ENCODE data around the gene CARD18.

Gene CARD18

GRCh38 chr11:105139669-105140068 lies at the start of gene CARD18:
TSS of gene CARD18 (minus strand) at chr11:105139769. CDS start at chr11:105139726, 43 bp downstream.
- H3K4me3 ChIP-seq (ENCODE audit: control insufficient read depth, low read depth, low read length): no peak within 1 kb of the TSS
- DNase-seq (ENCODE audit: low read depth): no peak
- TF ChIP-seq CTCF (IDR thresholded peaks at IDR 0.05; ENCODE audit: control insufficient read depth, insufficient read depth, low read depth, low read length, missing control alignments): no peak

- no peak overlapping the region for H3K4me3 ChIP-seq (ENCODE audit: control insufficient read depth, low read depth, low read length)
- DNase-seq (ENCODE audit: low read depth): no peak
- TF ChIP-seq CTCF (IDR thresholded peaks at IDR 0.05; ENCODE audit: control insufficient read depth, insufficient read depth, low read depth, low read length, missing control alignments): no peak
Observed at GRCh38 chr11:105183987-105184386, 44.4 kb upstream of the CARD18 start.

- TF ChIP-seq CTCF (IDR thresholded peaks at IDR 0.05; ENCODE audit: control insufficient read depth, insufficient read depth, low read depth, low read length, missing control alignments): no peak
- H3K4me3 ChIP-seq (ENCODE audit: control insufficient read depth, low read depth, low read length): no peak overlapping the region
- DNase-seq (ENCODE audit: low read depth): no peak
Observed at GRCh38 chr11:105183426-105183825, 43.9 kb upstream of the CARD18 start.

GRCh38 chr11:105181521-105181920 lies 42.0 kb upstream of the CARD18 start:
- DNase-seq (ENCODE audit: low read depth): no peak
- TF ChIP-seq CTCF (IDR thresholded peaks at IDR 0.05; ENCODE audit: control insufficient read depth, insufficient read depth, low read depth, low read length, missing control alignments): no peak
- no peak overlapping the region for H3K4me3 ChIP-seq (ENCODE audit: control insufficient read depth, low read depth, low read length)

GRCh38 chr11:105181100-105181499 lies 41.5 kb upstream of the CARD18 start:
- no peak overlapping the region for H3K4me3 ChIP-seq (ENCODE audit: control insufficient read depth, low read depth, low read length)
- no peak for TF ChIP-seq CTCF (IDR thresholded peaks at IDR 0.05; ENCODE audit: control insufficient read depth, insufficient read depth, low read depth, low read length, missing control alignments)
- DNase-seq (ENCODE audit: low read depth): no peak

GRCh38 chr11:105179542-105180278 lies 40.1 kb upstream of the CARD18 start:
- no peak overlapping the region for H3K4me3 ChIP-seq (ENCODE audit: control insufficient read depth, low read depth, low read length)
- no peak for DNase-seq (ENCODE audit: low read depth)
- TF ChIP-seq CTCF (IDR thresholded peaks at IDR 0.05; ENCODE audit: control insufficient read depth, insufficient read depth, low read depth, low read length, missing control alignments): no peak

All from AG09309 (cell line).